K562 (cell line): ENCODE results near the gene MORC1. TPM values are rescaled to one million over a fixed set of nuclear protein-coding genes. Genes with fewer than 3 reads are reported as not detected.

Experiments used
- ATAC-seq: fragments of 200-7000 bp; cut with Tn5 transposase; 3 replicates; pipeline ENCODE4 v1.9.1; 2020; ENCODE audit warnings: moderate library complexity
- BruUV-seq: library from RNA; stranded (reverse); fragments of 400-500 nt; replicated peaks from 2 replicates; lab custom pipeline; 2021; lab: Mats Ljungman, UMichigan
- CTCF ChIA-PET: fragments of 300-600 bp; formaldehyde crosslinking; extraction: SDS; loops from one replicate; lab custom pipeline; 2021; ENCODE audit warnings: low intra/inter-chr PET ratio; lab: Yijun Ruan, JAX
- POLR2A ChIA-PET: fragments of 300-600, 350-650 bp; sonication (Branson Sonifier 250); formaldehyde crosslinking; extraction: SDS; loops from one replicate; lab custom pipeline; 2021; ENCODE audit warnings: antibody characterized with exemption, inconsistent platforms; lab: Yijun Ruan, JAX
- DNase-seq, 4 experiments: peaks; one replicate each; pipeline versions ENCODE4 v3.0.0 to v3.0.0-alpha.2; 2011 to 2018; ENCODE audit warnings: low spot score in 3 of 4, mixed read lengths in 3 of 4; ENCODE audit errors: extremely low read depth in 1 of 4
- FAIRE-seq: peaks from 2 replicates; lab custom pipeline; 2011; peaks lifted over from hg19 to GRCh38; lab: Jason Lieb, UNC
- H2AFZ ChIP-seq: 2 replicates; pipeline ENCODE4 v1.6.0; 2011; ENCODE audit warnings: low read depth, low read length, control low read depth, inconsistent platforms
- H3K27ac ChIP-seq: fragments of 200-600 bp; 3 replicates; pipeline ENCODE4 v1.8.0; 2011; ENCODE audit warnings: low read depth, mild to moderate bottlenecking, control low read depth, inconsistent platforms, low read length, moderate library complexity, mixed read lengths; ENCODE audit errors: extremely low read depth
- H3K27me3 ChIP-seq, 2 experiments: fragments of 300-600 bp in 1 of 2; 2 replicates in 1 of 2; 3 replicates in 1 of 2; pipeline versions ENCODE4 v1.6.0 to v1.8.0; 2011; ENCODE audit warnings: inconsistent platforms in 2 of 2, low read length in 2 of 2, mild to moderate bottlenecking in 1 of 2, mixed read lengths in 1 of 2, moderate library complexity in 1 of 2; ENCODE audit not compliant: control insufficient read depth in 2 of 2, insufficient read depth in 2 of 2
- H3K36me3 ChIP-seq: fragments of 300-600 bp; 3 replicates; pipeline ENCODE4 v1.8.0; 2011; ENCODE audit warnings: mild to moderate bottlenecking, low read length, inconsistent platforms; ENCODE audit not compliant: control insufficient read depth, insufficient read depth
- H3K4me1 ChIP-seq, 2 experiments: fragments of 200-600 bp in 1 of 2; replicated peaks in 1 of 2; 2 replicates in 1 of 2; 3 replicates in 1 of 2; pipeline versions ENCODE4 v1.5.1 to v1.8.0; 2011; ENCODE audit warnings: inconsistent platforms in 2 of 2, low read length in 2 of 2, mild to moderate bottlenecking in 1 of 2, mixed read lengths in 1 of 2, moderate library complexity in 1 of 2; ENCODE audit not compliant: control insufficient read depth in 2 of 2, insufficient read depth in 2 of 2
- H3K4me2 ChIP-seq: 2 replicates; pipeline ENCODE4 v1.6.1; 2011; ENCODE audit warnings: low read length, control low read depth, inconsistent platforms, mixed read lengths; ENCODE audit not compliant: insufficient read depth
- H3K4me3 ChIP-seq: fragments of 200-600 bp; sonication (generic), shearing (Covaris generic); 2 replicates; pipeline ENCODE4 v1.5.1; 2016; ENCODE audit warnings: control low read depth, inconsistent platforms
- H3K79me2 ChIP-seq: fragments of 200-600 bp; 3 replicates; pipeline ENCODE4 v1.8.0; 2011; ENCODE audit warnings: low read length, inconsistent platforms; ENCODE audit not compliant: control insufficient read depth, insufficient read depth
- H3K9ac ChIP-seq, 2 experiments: 2 replicates each; pipeline versions ENCODE4 v1.6.0 to v1.6.1; 2011; ENCODE audit warnings: low read depth in 2 of 2, low read length in 2 of 2, control low read depth in 1 of 2, inconsistent platforms in 1 of 2, mild to moderate bottlenecking in 1 of 2, mixed read lengths in 1 of 2; ENCODE audit not compliant: insufficient read depth in 1 of 2
- H3K9me1 ChIP-seq: one replicate; pipeline ENCODE4 v1.6.0; 2011; ENCODE audit warnings: inconsistent platforms, mild to moderate bottlenecking, low read length, moderate library complexity; ENCODE audit not compliant: control insufficient read depth, insufficient read depth
- H3K9me3 ChIP-seq: replicated peaks from 2 replicates; pipeline ENCODE4 v1.5.1; 2011; ENCODE audit warnings: low read depth, low read length, inconsistent platforms; ENCODE audit not compliant: control insufficient read depth, insufficient read depth
- H4K20me1 ChIP-seq: replicated peaks from 2 replicates; pipeline ENCODE4 v1.6.1; 2011; ENCODE audit warnings: low read length, inconsistent platforms, mixed read lengths; ENCODE audit not compliant: control insufficient read depth, insufficient read depth
- CLOCK ChIP-seq: fragments of 250-450 bp; sonication (Bioruptor Pico); IDR thresholded peaks from 2 replicates; pipeline ENCODE4 v1.4.0; 2020; ENCODE audit warnings: mild to moderate bottlenecking, moderate library complexity, borderline replicate concordance
- CSDE1 ChIP-seq, 2 experiments: fragments of 450-650 bp; IDR thresholded peaks; 2 replicates each; pipeline ENCODE4 v1.6.1; 2016; ENCODE audit warnings: mild to moderate bottlenecking in 1 of 2
- HMG20B ChIP-seq: fragments of 250-450 bp; sonication (Bioruptor Pico); IDR thresholded peaks from 2 replicates; pipeline ENCODE4 v1.5.0; 2021; ENCODE audit warnings: mild to moderate bottlenecking
- NR2C2 ChIP-seq, 2 experiments: fragments of 200-800 bp in 1 of 2; sonication (Bioruptor generic) in 1 of 2; sonication (generic) in 1 of 2; formaldehyde crosslinking in 1 of 2; IDR thresholded peaks; 2 replicates each; pipeline versions ENCODE4 v1.6.1 to v1.8.0; 2016 to 2022; ENCODE audit warnings: mild to moderate bottlenecking in 1 of 2, missing compliant biosample characterization in 1 of 2, missing genetic modification characterization in 1 of 2, missing genetic modification reagents in 1 of 2
- PHB ChIP-seq: fragments of 250-450 bp; sonication (Bioruptor Pico); IDR thresholded peaks from 2 replicates; pipeline ENCODE4 v1.5.0; 2021
- TAF15 ChIP-seq: fragments of 200-400 bp; formaldehyde crosslinking; IDR thresholded peaks from 2 replicates; pipeline ENCODE4 v1.6.1; 2017; ENCODE audit warnings: mild to moderate bottlenecking, low read depth, low read length, moderate library complexity
- ZFPM2 ChIP-seq: fragments of 250-450 bp; sonication (Bioruptor Pico); IDR thresholded peaks from 2 replicates; pipeline ENCODE4 v1.5.1; 2022; ENCODE audit warnings: mild to moderate bottlenecking
- ZNF133 ChIP-seq: fragments of 250-450 bp; sonication (Bioruptor Pico); IDR thresholded peaks from 2 replicates; pipeline ENCODE4 v1.4.0; 2020; ENCODE audit warnings: mild to moderate bottlenecking
- ZNF318 ChIP-seq, 2 experiments: fragments of 450-650 bp; IDR thresholded peaks; 2 replicates each; pipeline ENCODE4 v1.6.1; 2016; ENCODE audit warnings: mild to moderate bottlenecking in 2 of 2, borderline replicate concordance in 1 of 2, low read depth in 1 of 2, moderate library complexity in 1 of 2
- ZNF507 ChIP-seq: conservative IDR thresholded peaks from 2 replicates; pipeline ENCODE4 v1.6.1; 2017; ENCODE audit warnings: missing genetic modification characterization, missing compliant biosample characterization
- WGBS: fragments of 100-300 bp; shearing (Covaris generic); methylation state at CpG from one replicate; pipeline ENCODE4 v1.1.6; 2016; ENCODE audit warnings: low coverage, mixed read lengths; ENCODE audit not compliant: insufficient coverage; ENCODE audit errors: missing lambda C conversion rate; 5-methylcytosine and 5-hydroxymethylcytosine counted together
- in situ Hi-C: fragments of 300-500 bp; cut with MboI; formaldehyde crosslinking; loops from 4 replicates; pipeline ENCODE4 v1.15.0; 2018; ENCODE audit warnings: inconsistent platforms, mixed read lengths
- intact Hi-C: fragments of 100-400 bp; cut with micrococcal nuclease; formaldehyde crosslinking; loops from 2 replicates; pipeline ENCODE4 v1.14.2; 2022
- polyA plus RNA-seq, 8 experiments: library from polyadenylated mRNA; depleted of rRNA in 4 of 8; stranded (reverse) in 5 of 8; unstranded in 3 of 8; fragments of >200 nt; fragmentation: Nextera tagmentation in 2 of 8; fragmentation: Illumina TruSeq in 1 of 8; extraction: Ambion mirVana in 2 of 8; extraction: Trizol in 1 of 8; gene quantifications; 2 replicates each; pipeline versions ENCODE4 v1.2.1 to v1.2.3, GENCODE V29; 2011 to 2014; ENCODE audit warnings: inconsistent platforms in 1 of 8, missing spikeins in 1 of 8
- total RNA-seq, 7 experiments: library from RNA; depleted of rRNA in 6 of 7; stranded (reverse); fragments of >200 nt in 6 of 7; fragmentation: Illumina TruSeq in 2 of 7; extraction: Trizol in 2 of 7; gene quantifications; 2 replicates each; pipeline versions ENCODE4 v1.2.1 to v1.2.3, GENCODE V29; 2011 to 2021; ENCODE audit warnings: low replicate concordance in 1 of 7

The MORC1 gene
- total and polyA plus RNA-seq, 9 of the 15 experiments (the other 6 are each of a cell fraction or from before 2014, with no cell fraction given): 0.08 to 0.41 (median 0.30) TPM; not detected in 1

DNA sequence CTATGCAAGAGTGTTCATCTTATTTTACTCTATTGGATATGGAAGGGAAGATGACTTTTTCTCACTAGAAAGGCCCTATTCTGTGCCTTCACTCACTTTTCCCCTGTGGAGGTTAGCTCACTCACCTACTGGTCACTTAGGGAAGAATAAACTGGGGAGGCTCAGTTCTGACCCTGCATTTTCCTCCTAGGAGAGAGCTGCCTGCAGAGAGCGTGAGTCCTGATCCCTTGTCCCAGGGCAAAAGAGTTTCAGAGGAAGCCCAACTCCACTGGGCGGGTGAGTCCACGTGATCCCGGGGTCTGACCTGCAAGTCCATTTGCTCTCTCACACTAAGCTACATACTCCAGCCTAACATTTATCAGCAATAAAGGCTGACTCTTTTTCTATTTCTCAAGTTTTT, 8.4 kb downstream of the MORC1 start:
- no peaks in the 10 kb centered on the region for H3K9me3 ChIP-seq
- ChIA-PET CTCF (no interaction called here), POLR2A (no interaction called here)
- DNase-seq (no peak), ATAC-seq (no peak), FAIRE-seq (no peak)
- BruUV-seq: no TSS peak
- 0% methylated on average over 4 of the region's 4 CpGs for WGBS
- intact Hi-C loops: no loop called here
- no peak overlapping the region for H3K27ac ChIP-seq
- no peaks in the 10 kb centered on the region for H3K9me1 ChIP-seq
- no peak overlapping the region for H3K4me2 ChIP-seq
- no peaks in the 10 kb centered on the region for H4K20me1 ChIP-seq
- no peaks in the 10 kb centered on the region for H3K27me3 ChIP-seq
- H3K4me1 ChIP-seq: no peaks in the 10 kb centered on the region
- H2AFZ ChIP-seq: no peak overlapping the region
- in situ Hi-C loops: no loop called here
- H3K79me2 ChIP-seq: no peaks in the 10 kb centered on the region
- H3K9ac ChIP-seq: no peak overlapping the region
- H3K36me3 ChIP-seq: no peaks in the 10 kb centered on the region
- H3K4me3 ChIP-seq: no peak overlapping the region
- TF ChIP-seq CLOCK (CRISPR knock-in tag) (no peak), ZNF507 (tag) (no peak), TAF15 (no peak), HMG20B (no peak), ZFPM2 (CRISPR knock-in tag) (no peak), CSDE1 (IDR thresholded peaks at IDR 0.05) (no peak), ZNF318 (IDR thresholded peaks at IDR 0.05; ENCODE audit: borderline replicate concordance in 1 of 2, low read depth in 1 of 2) (no peak), ZNF133 (no peak), NR2C2 (CRISPR knock-in tag; IDR thresholded peaks at IDR 0.05) (no peak), NR2C2 (tag; IDR thresholded peaks at IDR 0.05) (no peak), PHB (CRISPR knock-in tag) (no peak)
